22Rv1 (cell line): Measurements from ENCODE around the gene SLCO3A1.

Source experiments
- ZFX ChIP-seq: fragments of 450-650 bp; IDR thresholded peaks from 2 replicates; pipeline ENCODE4 v1.6.1; 2017; ENCODE audit warnings: antibody characterized with exemption, borderline replicate concordance
- TF ChIP-seq, protein P1 (sequence below): fragments of 450-650 bp; IDR thresholded peaks from 2 replicates; pipeline ENCODE4 v1.5.1; 2017; ENCODE audit warnings: mild to moderate bottlenecking

DNA sequence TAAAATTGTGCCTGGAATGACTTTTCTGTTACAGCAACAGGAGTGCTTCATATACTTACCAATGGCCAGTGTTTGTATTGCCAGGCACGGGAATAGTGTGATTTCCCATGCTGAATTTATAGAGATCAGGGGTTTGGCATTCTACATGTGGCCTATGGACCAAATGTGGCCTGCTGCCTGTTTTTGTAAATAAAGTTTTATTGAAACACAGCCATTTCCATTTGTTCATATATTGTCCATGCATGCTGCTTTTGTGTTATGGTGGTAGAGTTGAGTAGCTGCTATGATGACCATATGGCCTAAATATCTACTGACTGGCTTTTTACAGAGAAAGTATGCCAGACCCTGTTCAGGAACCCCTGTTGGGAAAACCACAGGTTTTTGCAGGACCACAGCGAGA is 55.6 kb downstream of the SLCO3A1 start:
- TF ChIP-seq, protein P1, sequence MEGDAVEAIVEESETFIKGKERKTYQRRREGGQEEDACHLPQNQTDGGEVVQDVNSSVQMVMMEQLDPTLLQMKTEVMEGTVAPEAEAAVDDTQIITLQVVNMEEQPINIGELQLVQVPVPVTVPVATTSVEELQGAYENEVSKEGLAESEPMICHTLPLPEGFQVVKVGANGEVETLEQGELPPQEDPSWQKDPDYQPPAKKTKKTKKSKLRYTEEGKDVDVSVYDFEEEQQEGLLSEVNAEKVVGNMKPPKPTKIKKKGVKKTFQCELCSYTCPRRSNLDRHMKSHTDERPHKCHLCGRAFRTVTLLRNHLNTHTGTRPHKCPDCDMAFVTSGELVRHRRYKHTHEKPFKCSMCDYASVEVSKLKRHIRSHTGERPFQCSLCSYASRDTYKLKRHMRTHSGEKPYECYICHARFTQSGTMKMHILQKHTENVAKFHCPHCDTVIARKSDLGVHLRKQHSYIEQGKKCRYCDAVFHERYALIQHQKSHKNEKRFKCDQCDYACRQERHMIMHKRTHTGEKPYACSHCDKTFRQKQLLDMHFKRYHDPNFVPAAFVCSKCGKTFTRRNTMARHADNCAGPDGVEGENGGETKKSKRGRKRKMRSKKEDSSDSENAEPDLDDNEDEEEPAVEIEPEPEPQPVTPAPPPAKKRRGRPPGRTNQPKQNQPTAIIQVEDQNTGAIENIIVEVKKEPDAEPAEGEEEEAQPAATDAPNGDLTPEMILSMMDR: no peak
- TF ChIP-seq ZFX: no peak
